Melanocyte of skin (primary cell): Measurements from ENCODE around the gene CMPK1. TPM values are rescaled to one million over a fixed set of nuclear protein-coding genes. Genes with fewer than 3 reads are reported as not detected.

Experiments
- total RNA-seq, 2 donors: library from RNA; depleted of rRNA; stranded (reverse); fragments of >200 nt; gene quantifications; 2 replicates each; pipeline ENCODE4 v1.2.3, GENCODE V29; 2012

Gene CMPK1, protein sequence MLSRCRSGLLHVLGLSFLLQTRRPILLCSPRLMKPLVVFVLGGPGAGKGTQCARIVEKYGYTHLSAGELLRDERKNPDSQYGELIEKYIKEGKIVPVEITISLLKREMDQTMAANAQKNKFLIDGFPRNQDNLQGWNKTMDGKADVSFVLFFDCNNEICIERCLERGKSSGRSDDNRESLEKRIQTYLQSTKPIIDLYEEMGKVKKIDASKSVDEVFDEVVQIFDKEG
- total RNA-seq: 10 to 100 TPM; 53.3 to 67.9 TPM

DNA sequence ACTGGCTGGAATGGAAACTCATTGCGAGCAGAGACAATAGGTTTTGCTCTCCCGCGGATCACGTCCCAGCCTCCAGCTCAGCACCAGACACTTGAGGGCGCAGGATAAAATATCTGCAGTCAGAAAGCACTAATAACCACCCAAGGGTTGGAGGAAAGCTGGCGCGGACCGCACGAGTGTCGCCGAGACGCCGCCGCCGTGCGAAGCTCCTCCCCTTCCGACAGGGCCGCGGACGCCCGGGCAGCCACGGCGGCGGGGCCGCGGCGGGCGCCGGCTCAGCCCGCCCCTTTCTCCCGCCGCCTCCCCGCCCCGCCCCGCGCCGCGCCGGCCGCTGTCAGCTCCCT, at the start of gene CMPK1:
Gene CMPK1, plus strand, starts transcription at position 213 of the 344 bp plus-strand sequence. CDS start 156 bp downstream, outside the sequence.

DNA sequence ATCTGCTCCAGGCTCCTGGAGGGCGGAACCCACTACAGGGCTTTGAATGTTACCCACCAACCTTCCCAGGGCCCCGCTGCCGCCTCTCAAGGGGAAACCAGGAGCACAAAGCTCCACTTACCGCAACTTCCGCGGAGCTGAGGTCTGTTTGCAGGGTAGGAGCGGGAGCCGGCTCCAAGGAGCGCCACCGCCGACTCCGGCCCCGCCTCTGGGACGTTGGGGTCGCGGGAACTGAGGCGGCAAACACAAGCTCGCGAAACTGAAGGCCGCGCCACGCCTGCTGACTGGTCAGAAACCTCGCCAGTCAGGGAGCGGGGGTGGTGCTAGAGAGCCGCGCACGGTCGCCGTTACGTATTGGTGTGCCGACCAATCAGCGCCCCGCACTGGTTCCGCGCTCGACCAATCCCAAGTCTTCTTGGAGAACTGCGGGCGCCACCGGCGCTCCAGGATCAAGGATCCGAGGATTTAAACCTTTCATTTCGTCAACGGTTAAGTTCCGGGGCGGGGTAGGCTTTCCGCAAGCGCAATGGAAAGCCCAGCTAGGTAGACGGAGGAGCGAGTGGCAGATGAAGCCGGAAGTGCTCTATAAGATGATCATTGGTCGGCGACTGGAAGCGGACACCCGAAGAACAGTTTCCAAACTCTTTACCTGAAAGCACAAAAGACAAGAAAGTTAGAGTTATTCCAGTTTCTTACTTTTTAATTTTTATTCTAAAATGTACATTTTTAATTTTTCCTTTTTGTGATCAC, 19.5 kb upstream of the CMPK1 start, which contains the start of gene STIL:
Gene STIL, minus strand, starts transcription at position 233 of the 750 bp plus-strand sequence. CDS start 3,828 bp downstream, outside the sequence.

DNA sequence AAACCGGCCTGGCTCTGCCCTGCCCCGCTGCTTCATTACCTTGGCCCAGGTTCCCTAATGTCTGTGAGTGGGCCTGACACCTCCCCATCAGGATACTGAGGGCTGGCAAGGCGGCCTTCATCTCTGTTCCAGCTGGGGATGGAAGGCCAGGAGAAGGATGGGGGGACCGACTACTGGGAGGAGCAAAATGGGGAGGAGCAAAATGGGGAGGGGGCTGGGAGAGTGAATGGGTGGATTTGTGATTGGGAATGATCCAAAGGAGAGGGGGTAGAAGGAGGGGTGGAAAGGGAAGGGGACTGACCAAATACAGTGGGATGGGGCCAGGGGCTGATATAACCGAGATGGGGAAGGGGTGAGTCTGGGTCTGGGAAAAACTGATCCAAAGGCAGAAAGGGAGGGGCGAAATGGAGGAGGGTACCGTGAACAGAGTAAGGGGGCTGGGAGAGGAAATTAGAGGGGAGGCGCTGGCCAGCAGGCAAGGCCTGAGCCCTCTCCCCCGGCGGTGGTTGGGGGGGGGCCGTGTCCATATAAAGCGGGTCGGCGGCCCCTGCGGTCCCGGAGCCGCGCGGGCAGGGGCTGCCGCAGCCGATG, 82.2 kb downstream of the CMPK1 start, which contains the start of gene FOXE3:
Gene FOXE3, plus strand, starts transcription at position 558 of the 591 bp plus-strand sequence. Its CDS starts 31 bp downstream, at position 589.

Other genes starting within 250 kb of the CMPK1 start
- gene CYP4A22, start 196.3 kb upstream of the CMPK1 start, total RNA-seq: not detected
- gene PDZK1IP1, start 143.8 kb upstream of the CMPK1 start, total RNA-seq: not detected
- gene TAL1, start 101.6 kb upstream of the CMPK1 start, total RNA-seq: under 1 TPM in 1 of 2 donors, not detected in 1; under 0.01 TPM
- gene STIL, start 19.6 kb upstream of the CMPK1 start, total RNA-seq: 10 to 100 TPM; 12.4 to 28.3 TPM
- not detected for gene FOXE3, start 82.5 kb downstream of the CMPK1 start, total RNA-seq
- 1 to 10 TPM in 1 of 2 donors, not detected in 1; 1.7 TPM for gene FOXD2, start 104.3 kb downstream of the CMPK1 start, total RNA-seq